Endothelial cell of hepatic sinusoid (primary cell): Measurements from ENCODE around the gene DAB1.

ENCODE experiments used
- in situ Hi-C: cut with HindIII; loops from 2 replicates; pipeline ENCODE4 v1.10.0; 2017; ENCODE audit warnings: low sequenced_read_pairs

Gene DAB1

GRCh38 chr1:57281324-57281723, 142.5 kb downstream of the DAB1 start:
- in situ Hi-C loops, result loop anchor here (5.0 kb wide), 1 partner anchor 64 kb away; no protein-coding TSS in a partner anchor

GRCh38 chr1:57279909-57280666, 143.8 kb downstream of the DAB1 start:
- in situ Hi-C loops, result loop anchor here (5.0 kb wide), 1 partner anchor 63 kb away; no protein-coding TSS in a partner anchor

GRCh38 chr1:57278558-57278957, 145.3 kb downstream of the DAB1 start:
- in situ Hi-C loops, result no loop called here

- in situ Hi-C loops, result no loop called here
Observed at GRCh38 chr1:57277681-57278080, 146.2 kb downstream of the DAB1 start.

- in situ Hi-C loops, result no loop called here
Observed at GRCh38 chr1:57276918-57277317, 146.9 kb downstream of the DAB1 start.

- in situ Hi-C loops, result no loop called here
Observed at GRCh38 chr1:57272601-57273000, 151.3 kb downstream of the DAB1 start.

- in situ Hi-C loops, result no loop called here
Observed at GRCh38 chr1:57272150-57272549, 151.7 kb downstream of the DAB1 start.

GRCh38 chr1:57270927-57271698, 152.7 kb downstream of the DAB1 start:
- in situ Hi-C loops, result no loop called here

- in situ Hi-C loops, result no loop called here
Observed at GRCh38 chr1:57269630-57270225, 154.1 kb downstream of the DAB1 start.

GRCh38 chr1:57265104-57265503, 158.8 kb downstream of the DAB1 start:
- in situ Hi-C loops, result no loop called here

GRCh38 chr1:57262472-57262871, 161.4 kb downstream of the DAB1 start:
- in situ Hi-C loops, result no loop called here

- in situ Hi-C loops, result no loop called here
Observed at GRCh38 chr1:57258557-57259325, 165.1 kb downstream of the DAB1 start.

GRCh38 chr1:57255945-57256344, 167.9 kb downstream of the DAB1 start:
- in situ Hi-C loops, result no loop called here

- in situ Hi-C loops, result no loop called here
Observed at GRCh38 chr1:57254022-57254421, 169.8 kb downstream of the DAB1 start.

GRCh38 chr1:57252597-57253294, 171.1 kb downstream of the DAB1 start:
- in situ Hi-C loops, result no loop called here

- in situ Hi-C loops, result no loop called here
Observed at GRCh38 chr1:57250021-57250420, 173.8 kb downstream of the DAB1 start.

- in situ Hi-C loops, result no loop called here
Observed at GRCh38 chr1:57249511-57249910, 174.3 kb downstream of the DAB1 start.

- in situ Hi-C loops, result no loop called here
Observed at GRCh38 chr1:57248830-57249229, 175.0 kb downstream of the DAB1 start.

- in situ Hi-C loops, result no loop called here
Observed at GRCh38 chr1:57238233-57238781, 185.6 kb downstream of the DAB1 start.
